GM19043 (cell line): Measurements from ENCODE around the gene DRAM1.

Experiments
- ATAC-seq: cut with Tn5 transposase; IDR thresholded peaks from one replicate; pipeline ENCODE4 v1.9.1; 2021; ENCODE audit warnings: low read depth; ENCODE audit not compliant: unreplicated experiment

The DRAM1 gene

GRCh38 chr12:101968770-101969169 lies 91.4 kb downstream of the DRAM1 start:
- ATAC-seq: no peak
